ENCODE results near the gene TIGD6.
"Not testable (repeated sequence)": the region's sequence is repeated elsewhere in the genome, so short reads cannot be mapped to it uniquely, and the experiment has no call there.

Gene TIGD6

DNA sequence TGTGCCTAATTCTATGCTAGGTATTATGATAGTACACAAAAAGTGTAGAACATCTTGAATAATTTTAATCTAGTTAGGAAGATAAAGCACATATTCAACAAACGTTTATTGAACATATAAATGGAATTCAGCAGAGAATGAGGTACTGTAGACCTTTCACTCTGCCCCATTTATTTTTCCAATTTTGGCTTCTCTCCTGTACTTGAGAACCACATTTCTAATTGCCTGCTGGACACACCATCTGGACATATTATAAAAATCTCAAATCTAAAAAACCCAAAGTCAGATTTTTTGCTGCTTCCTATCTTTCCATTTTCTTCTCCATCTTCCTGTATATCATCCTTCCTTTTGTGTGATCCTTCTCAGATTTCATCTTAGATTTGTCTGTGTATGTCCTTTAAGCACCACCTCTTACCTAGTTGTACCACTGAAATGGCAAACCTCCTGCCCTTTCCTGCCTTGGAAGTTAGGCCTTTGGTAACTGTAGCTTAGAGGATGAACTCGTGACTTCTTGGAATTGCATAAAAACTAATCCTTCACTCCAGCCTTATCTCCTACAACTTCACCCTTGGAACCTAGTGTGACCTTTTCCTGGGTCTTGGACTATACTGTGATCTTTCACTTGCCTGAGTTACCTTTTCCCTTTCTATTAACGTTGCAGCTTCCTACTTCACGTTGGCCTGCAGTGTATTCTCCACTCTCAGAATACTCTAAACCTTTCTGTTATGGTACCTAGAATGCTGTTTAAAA lies 31.1 kb downstream of the TIGD6 start:
- DNase-seq = no peak

- DNase-seq = no peak
Observed at GRCh38 chr5:149966946-149967345, 33.5 kb downstream of the TIGD6 start.

GRCh38 chr5:149963729-149964128 lies 36.7 kb downstream of the TIGD6 start:
- no peak for DNase-seq

DNA sequence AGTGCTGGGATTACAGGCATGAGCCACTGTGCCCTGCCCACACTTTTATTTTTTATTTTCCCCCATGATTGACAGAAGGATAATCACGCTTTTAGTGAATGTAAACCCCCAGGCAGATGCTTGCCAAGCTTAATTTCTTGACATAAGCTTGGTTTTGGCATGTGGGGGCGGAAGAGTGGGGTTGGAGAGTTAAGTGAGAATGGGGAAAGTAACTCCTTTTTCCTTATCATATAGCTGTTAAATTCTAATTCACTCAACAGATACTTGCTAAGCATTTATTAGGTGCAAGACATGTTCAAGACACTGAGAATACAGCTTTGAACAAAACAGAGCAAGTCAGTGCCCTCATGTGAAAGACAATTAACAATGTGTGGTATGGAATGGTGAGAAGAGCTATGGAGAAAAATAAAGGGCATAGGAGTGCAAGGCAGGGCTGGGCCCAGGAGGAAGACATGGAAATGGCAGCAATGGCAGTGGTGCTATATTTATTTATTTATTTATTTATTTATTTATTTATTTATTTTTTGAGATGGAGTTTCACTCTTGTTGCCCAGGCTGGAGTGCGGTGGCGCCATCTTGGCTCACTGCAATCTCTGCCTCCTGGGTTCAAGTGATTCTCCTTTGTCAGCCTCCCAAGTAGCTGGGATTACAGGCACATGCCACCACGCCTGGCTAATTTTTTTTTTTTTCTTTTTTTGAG lies 37.7 kb downstream of the TIGD6 start:
- DNase-seq = no peak

DNA sequence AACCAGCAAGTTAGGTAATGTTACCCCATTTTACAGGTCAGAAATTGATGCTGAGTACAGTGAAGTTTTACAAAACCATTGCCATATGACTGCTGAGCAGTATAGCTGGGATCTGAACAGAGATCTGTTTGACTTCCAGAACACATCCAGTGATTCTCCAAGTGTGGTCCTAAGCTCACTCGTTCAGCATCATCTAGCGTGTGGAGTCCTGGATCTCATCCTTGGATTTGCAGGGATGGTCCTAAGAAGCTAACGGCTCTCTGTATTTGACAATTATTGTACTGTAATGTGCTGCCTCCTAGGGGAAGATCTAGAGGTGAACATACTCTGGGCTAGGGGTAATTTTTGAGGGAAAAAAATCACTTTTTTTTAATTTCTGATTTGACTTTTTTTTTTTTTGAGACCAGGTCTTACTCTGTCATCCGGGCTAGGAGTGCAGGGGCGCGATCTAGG lies 38.5 kb downstream of the TIGD6 start:
- no peak for DNase-seq

DNA sequence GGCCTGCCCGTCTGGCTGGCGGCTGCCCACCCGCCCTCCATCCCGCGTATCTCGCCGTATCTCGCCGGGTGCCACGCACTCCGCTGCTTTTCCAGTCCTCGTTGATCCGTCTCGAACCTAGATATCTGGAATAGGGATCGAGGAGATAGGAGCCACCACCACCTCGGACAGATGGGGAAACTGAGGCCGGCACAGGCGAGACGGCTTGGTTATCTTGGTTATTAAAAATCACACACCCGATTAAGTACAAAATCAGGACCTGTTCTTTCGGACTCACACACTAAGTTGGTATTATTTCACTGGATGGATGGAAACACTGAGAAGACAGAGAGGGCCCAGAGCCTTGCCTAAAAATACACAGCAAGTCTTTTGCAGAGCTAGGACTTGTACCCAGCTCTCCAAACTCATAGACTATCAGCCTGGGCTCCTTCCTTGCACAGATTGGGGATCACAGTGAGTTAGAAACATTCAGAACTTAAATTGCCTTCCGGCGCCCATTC lies 39.2 kb downstream of the TIGD6 start:
- DNase-seq = no peak

GRCh38 chr5:149960272-149961185 lies 39.9 kb downstream of the TIGD6 start, which contains the start of gene SLC26A2:
Gene SLC26A2 (plus strand): TSS chr5:149960758. CDS start chr5:149977653, 16,895 bp downstream.
- DNase-seq = peak; percentile 99

DNA sequence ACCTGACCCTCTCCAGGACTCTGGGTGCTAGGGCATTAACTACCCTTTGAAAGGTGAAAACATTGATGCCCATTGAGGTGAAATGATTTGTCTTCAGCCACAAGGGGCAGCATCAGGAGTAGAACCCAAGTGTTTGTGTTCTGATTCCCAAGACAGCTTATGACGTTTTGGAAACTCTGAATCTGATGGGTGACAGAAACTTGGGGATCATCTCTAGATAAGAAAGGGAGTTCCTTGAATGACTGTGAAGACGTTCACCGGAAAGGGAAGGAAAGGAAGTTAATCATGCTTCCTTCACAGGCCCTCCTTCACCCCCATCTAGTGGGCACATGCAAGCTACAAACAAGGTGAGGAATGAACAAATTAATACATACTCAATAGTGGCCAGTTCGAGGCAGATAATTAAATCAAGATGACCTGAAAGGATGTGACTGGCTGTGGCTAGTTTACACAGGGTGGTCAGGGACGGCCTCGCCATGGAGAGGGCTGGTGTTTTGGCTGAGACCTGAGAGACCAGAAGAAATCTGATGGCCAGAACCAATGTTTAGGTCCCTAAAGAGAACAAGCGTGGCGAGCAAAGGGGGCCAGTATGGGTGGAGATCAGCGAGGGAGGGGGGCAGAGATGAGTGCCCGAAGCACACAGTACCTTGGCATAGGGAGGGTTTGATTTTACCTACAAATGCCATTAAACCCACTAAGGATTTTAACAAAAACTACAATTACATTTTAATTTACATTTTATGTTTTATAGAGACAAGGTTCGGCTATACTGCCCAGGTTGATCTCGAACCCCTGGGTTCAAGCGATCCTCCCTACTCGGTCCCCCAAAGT lies 40.8 kb downstream of the TIGD6 start:
- DNase-seq = no peak

DNA sequence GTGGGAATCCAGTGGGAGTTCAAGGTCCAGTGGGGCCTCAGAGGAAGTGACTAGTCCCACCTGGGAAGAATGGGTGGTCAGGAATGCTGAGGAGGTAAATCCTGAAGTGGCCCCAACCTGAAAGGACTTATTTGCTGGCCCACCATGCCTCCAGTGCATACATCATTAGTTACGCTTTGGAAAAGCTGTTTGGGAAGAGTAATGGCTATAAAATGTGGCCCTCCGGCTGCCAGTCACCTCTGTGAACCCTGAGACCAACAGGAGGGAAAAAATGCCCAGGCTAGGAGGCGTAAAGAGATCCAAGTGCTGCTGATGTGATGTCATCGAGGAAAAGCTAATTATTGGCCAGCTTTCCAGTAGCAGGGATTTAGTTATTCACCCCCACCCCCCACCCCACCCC lies 42.6 kb downstream of the TIGD6 start:
- no peak for DNase-seq

- DNase-seq = no peak
Observed at GRCh38 chr5:149956685-149957084, 43.8 kb downstream of the TIGD6 start.

DNA sequence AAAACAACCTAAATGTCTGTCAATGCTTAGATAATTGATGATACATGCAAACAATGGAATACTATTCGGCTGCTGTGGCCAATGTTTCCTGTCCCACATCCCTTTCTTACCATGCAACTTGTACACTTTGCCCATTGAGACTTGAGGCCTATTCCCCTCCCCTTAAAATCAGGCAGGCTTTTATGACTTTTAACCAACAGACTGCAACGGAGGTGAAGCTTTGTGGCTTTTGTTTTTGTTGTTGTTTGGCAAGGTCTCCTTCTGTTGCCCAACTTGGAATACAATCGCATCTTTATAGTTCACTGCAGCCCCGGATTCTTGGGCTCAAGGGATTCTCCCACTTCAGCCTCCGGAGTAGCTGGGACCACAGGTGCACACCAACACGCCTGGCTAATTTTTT lies 45.7 kb downstream of the TIGD6 start:
- DNase-seq = no peak

DNA sequence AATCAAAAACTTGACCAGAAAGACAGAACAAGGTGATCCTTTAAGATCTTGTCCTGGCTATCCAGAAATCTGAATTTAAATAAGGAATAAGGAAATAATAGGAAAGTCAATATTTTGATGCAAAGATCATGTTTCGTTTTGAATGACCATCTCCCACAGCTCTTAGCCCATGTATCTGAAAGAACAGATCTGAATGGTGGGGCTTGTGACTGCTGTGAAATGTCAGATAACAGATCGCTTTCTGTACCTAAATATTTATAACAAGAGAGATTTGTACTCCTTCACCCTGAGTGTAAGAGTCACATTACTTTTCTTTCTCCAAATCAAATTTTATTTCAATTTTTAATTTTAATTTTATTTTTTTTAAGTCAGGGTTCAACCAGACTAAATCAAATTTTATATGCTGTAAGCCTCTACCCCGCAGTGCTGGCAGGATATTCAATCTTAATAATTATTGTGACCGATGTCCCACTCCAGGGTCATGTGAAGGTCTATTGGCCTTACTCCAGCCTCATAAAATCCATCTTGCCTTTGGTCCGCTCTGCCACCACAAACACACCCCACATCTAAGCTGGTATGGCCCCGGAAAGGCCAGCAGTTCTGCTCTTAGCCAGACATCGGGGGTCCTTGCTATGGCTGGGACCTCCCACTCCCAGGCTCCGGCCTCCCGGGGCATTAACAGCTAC lies 46.9 kb downstream of the TIGD6 start:
- no peak for DNase-seq

GRCh38 chr5:149951138-149951749 lies 49.2 kb downstream of the TIGD6 start:
- no peak for DNase-seq

- DNase-seq = no peak
Observed at GRCh38 chr5:149948993-149949392, 51.5 kb downstream of the TIGD6 start.

DNA sequence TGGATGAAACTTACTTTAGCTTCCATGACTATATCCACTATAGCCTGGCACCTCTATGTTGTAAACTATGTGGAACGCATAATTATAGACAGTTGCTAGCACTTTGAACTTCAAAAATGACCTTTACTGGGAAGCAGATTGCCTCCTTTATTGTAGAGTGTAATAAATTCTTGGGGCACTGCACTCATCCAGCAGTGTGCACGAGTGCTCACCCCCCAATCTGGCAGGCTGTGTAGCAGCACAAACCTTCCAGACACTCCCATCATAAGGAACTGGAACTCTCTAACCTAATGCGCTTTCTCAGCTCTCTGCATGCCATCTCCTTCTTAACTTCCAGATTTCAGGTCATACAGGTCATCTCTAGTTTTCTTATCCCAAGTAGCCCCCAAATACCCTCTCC lies 54.3 kb downstream of the TIGD6 start:
- DNase-seq = no peak

GRCh38 chr5:149944666-149945065 lies 55.8 kb downstream of the TIGD6 start, which contains the start of gene PDE6A:
Gene PDE6A (minus strand): TSS chr5:149944793. CDS start chr5:149944673, 120 bp downstream.
- no peak for DNase-seq

DNA sequence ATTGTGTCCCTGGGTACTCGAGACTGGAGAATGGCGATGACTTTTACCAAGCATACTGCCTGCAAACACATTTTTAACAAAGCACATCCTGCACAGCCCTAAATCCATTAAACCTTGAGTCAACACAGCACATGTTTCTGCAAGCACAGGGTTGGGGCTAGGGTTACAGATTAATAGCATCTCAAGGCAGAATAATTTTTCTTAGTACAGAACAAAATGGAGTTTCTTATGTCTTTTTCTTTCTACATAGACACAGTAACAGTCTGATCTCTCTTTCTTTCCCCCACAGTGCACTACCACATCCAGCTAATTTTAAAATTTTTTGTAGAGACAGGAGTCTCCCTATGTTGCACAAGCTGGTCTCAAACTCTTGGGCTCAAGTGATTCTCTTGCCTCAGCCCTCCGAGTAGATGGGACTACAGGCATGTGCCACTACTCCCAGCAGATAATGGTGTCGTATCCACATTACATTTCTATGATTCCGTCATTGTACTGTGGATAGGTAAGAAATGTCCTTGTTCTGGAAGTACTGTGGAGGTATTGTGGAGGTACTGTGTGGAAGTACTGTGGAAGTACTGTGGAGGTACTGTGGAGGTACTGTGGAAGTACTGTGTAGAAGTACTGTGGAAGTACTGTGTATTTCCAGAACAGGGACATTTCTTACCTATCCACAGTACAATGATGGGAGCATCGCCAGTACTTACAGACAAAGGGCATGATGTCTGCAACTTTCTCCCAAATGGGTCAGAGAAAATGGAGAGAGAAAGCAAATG lies 57.1 kb downstream of the TIGD6 start:
- DNase-seq = not testable (repeated sequence)
